ENCODE measurements around the gene AUNIP.

The AUNIP gene

GRCh38 chr1:25809929-25810328 is 49.3 kb downstream of the AUNIP start:
- no peak for DNase-seq (ENCODE audit: low read depth in 2 of 2)

GRCh38 chr1:25809283-25809926 is 49.9 kb downstream of the AUNIP start:
- DNase-seq (ENCODE audit: low read depth in 2 of 2): no peak

GRCh38 chr1:25808481-25809244 is 50.6 kb downstream of the AUNIP start:
- DNase-seq (ENCODE audit: low read depth in 2 of 2): no peak

GRCh38 chr1:25807480-25808390 is 51.5 kb downstream of the AUNIP start:
- no peak for DNase-seq (ENCODE audit: low read depth in 2 of 2)

GRCh38 chr1:25806418-25806817 is 52.8 kb downstream of the AUNIP start:
- no peak for DNase-seq (ENCODE audit: low read depth in 2 of 2)

- no peak for DNase-seq (ENCODE audit: low read depth in 2 of 2)
Observed at GRCh38 chr1:25805863-25806225, 53.4 kb downstream of the AUNIP start.

GRCh38 chr1:25804964-25805862 is 54.0 kb downstream of the AUNIP start:
- DNase-seq (ENCODE audit: low read depth in 2 of 2): no peak

- DNase-seq (ENCODE audit: low read depth in 2 of 2): no peak
Observed at GRCh38 chr1:25804244-25804963, 54.9 kb downstream of the AUNIP start.

- no peak for DNase-seq (ENCODE audit: low read depth in 2 of 2)
Observed at GRCh38 chr1:25803368-25803767, 55.9 kb downstream of the AUNIP start.

- no peak for DNase-seq (ENCODE audit: low read depth in 2 of 2)
Observed at GRCh38 chr1:25802915-25803314, 56.3 kb downstream of the AUNIP start.

GRCh38 chr1:25800703-25801377 is 58.4 kb downstream of the AUNIP start:
- no peak for DNase-seq (ENCODE audit: low read depth in 2 of 2)

GRCh38 chr1:25799935-25800702 is 59.1 kb downstream of the AUNIP start, which contains the start of gene SELENON:
SELENON (plus strand) TSS chr1:25800193; CDS start chr1:25800231, 38 bp downstream.
- DNase-seq (ENCODE audit: low read depth in 2 of 2): no peak

- no peak for DNase-seq (ENCODE audit: low read depth in 2 of 2)
Observed at GRCh38 chr1:25799352-25799934, 59.8 kb downstream of the AUNIP start.

GRCh38 chr1:25798666-25799351 is 60.4 kb downstream of the AUNIP start:
- DNase-seq (ENCODE audit: low read depth in 2 of 2): no peak

- no peak for DNase-seq (ENCODE audit: low read depth in 2 of 2)
Observed at GRCh38 chr1:25797939-25798338, 61.3 kb downstream of the AUNIP start.

- peak; percentile 65 to 69 for DNase-seq (ENCODE audit: low read depth in 2 of 2)
Observed at GRCh38 chr1:25796811-25797458, 62.3 kb downstream of the AUNIP start.

- no peak for DNase-seq (ENCODE audit: low read depth in 2 of 2)
Observed at GRCh38 chr1:25795946-25796810, 63.1 kb downstream of the AUNIP start.
